DOHH2 (cell line): ENCODE results near the gene SIK2.

Experiments used
- H3F3A ChIP-seq: fragments of 200-600 bp; sonication (generic), shearing (Covaris generic); 2 replicates; pipeline ENCODE4 v1.6.0; 2016; ENCODE audit warnings: antibody characterized with exemption, mild to moderate bottlenecking; ENCODE audit not compliant: control insufficient read depth, insufficient read depth
- H3K27ac ChIP-seq: fragments of 200-600 bp; sonication (generic); 2 replicates; pipeline ENCODE4 v1.5.1; 2014; ENCODE audit warnings: low read depth, mild to moderate bottlenecking, low read length, moderate library complexity
- H3K27me3 ChIP-seq: fragments of 200-600 bp; sonication (generic); 2 replicates; pipeline ENCODE4 v1.6.1; 2014; ENCODE audit warnings: mild to moderate bottlenecking, low read length, mixed read lengths; ENCODE audit not compliant: control insufficient read depth
- H3K36me3 ChIP-seq: fragments of 200-600 bp; sonication (generic); 2 replicates; pipeline ENCODE4 v1.6.1; 2014; ENCODE audit warnings: mild to moderate bottlenecking, low read length, moderate library complexity, mixed read lengths; ENCODE audit not compliant: control insufficient read depth
- H3K4me1 ChIP-seq: fragments of 200-600 bp; sonication (generic); 2 replicates; pipeline ENCODE4 v1.6.1; 2014; ENCODE audit warnings: mild to moderate bottlenecking, low read length, mixed read lengths; ENCODE audit not compliant: control insufficient read depth
- H3K4me2 ChIP-seq: fragments of 200-600 bp; sonication (generic); 2 replicates; pipeline ENCODE4 v1.6.0; 2014; ENCODE audit warnings: mild to moderate bottlenecking, low read length, moderate library complexity
- H3K4me3 ChIP-seq: fragments of 200-600 bp; sonication (generic); 2 replicates; pipeline ENCODE4 v1.5.1; 2014; ENCODE audit warnings: mild to moderate bottlenecking, low read length, mixed read lengths
- H3K79me2 ChIP-seq: fragments of 200-600 bp; sonication (generic); 2 replicates; pipeline ENCODE4 v1.6.1; 2014; ENCODE audit warnings: mild to moderate bottlenecking, low read length, mixed read lengths; ENCODE audit not compliant: control insufficient read depth
- H3K9me2 ChIP-seq: fragments of 200-600 bp; sonication (generic); replicated peaks from 2 replicates; pipeline ENCODE4 v1.6.1; 2014; ENCODE audit warnings: mild to moderate bottlenecking, low read length, mixed read lengths; ENCODE audit not compliant: control insufficient read depth
- H3K9me3 ChIP-seq: fragments of 200-600 bp; sonication (generic); 2 replicates; pipeline ENCODE4 v1.6.1; 2014; ENCODE audit warnings: antibody characterized with exemption, low read length, mixed read lengths; ENCODE audit not compliant: control insufficient read depth, insufficient read depth
- H4K20me1 ChIP-seq: fragments of 200-600 bp; sonication (generic); 2 replicates; pipeline ENCODE4 v1.6.0; 2014; ENCODE audit warnings: low read depth, mild to moderate bottlenecking, antibody characterized with exemption, low read length, moderate library complexity; ENCODE audit not compliant: control insufficient read depth, insufficient read depth
- CTCF ChIP-seq: fragments of 200-600 bp; sonication (generic); IDR thresholded peaks from one replicate; pipeline ENCODE4 v1.5.1; 2014; ENCODE audit warnings: antibody characterized with exemption, mild to moderate bottlenecking, low read depth, low read length; ENCODE audit not compliant: poor library complexity, severe bottlenecking
- EZH2phosphoT487 ChIP-seq: fragments of 200-600 bp; sonication (generic); IDR thresholded peaks from 2 replicates; pipeline ENCODE4 v1.6.1; 2017; ENCODE audit warnings: borderline replicate concordance, mild to moderate bottlenecking, antibody characterized with exemption, low read length, moderate library complexity, mixed read lengths

Gene SIK2

GRCh38 chr11:111634981-111635705 lies 32.9 kb downstream of the SIK2 start:
- Histone ChIP-seq H3K27ac (no peak overlapping the region), H3K36me3 (peaks cover 17% of the 10 kb centered on the region), H3K4me2 (no peak overlapping the region), H3K9me2 (no peaks in the 10 kb centered on the region), H3K4me1 (no peaks in the 10 kb centered on the region), H3K9me3 (no peaks in the 10 kb centered on the region), H3F3A (no peaks in the 10 kb centered on the region), H3K79me2 (peaks cover 6% of the 10 kb centered on the region; the same call in 1 of the 2 replicates), H3K4me3 (no peak overlapping the region), H4K20me1 (no peaks in the 10 kb centered on the region; the same call in 1 of the 2 replicates), H3K27me3 (no peaks in the 10 kb centered on the region)
- TF ChIP-seq CTCF (no peak), EZH2phosphoT487 (no peak)

GRCh38 chr11:111635706-111636045 lies 33.4 kb downstream of the SIK2 start:
- H3K27ac ChIP-seq, result no peak overlapping the region
- H3K4me2 ChIP-seq, result no peak overlapping the region
- H3K4me3 ChIP-seq, result no peak overlapping the region
- H3K9me3 ChIP-seq, result no peaks in the 10 kb centered on the region
- H3F3A ChIP-seq, result no peaks in the 10 kb centered on the region
- H3K27me3 ChIP-seq, result no peaks in the 10 kb centered on the region
- H3K36me3 ChIP-seq, result peaks cover 17% of the 10 kb centered on the region
- TF ChIP-seq EZH2phosphoT487, result no peak
- TF ChIP-seq CTCF, result no peak
- H3K79me2 ChIP-seq, result peaks cover 6% of the 10 kb centered on the region; the same call in 1 of the 2 replicates
- H3K9me2 ChIP-seq, result no peaks in the 10 kb centered on the region
- no peaks in the 10 kb centered on the region for H3K4me1 ChIP-seq
- H4K20me1 ChIP-seq, result no peaks in the 10 kb centered on the region; the same call in 1 of the 2 replicates

GRCh38 chr11:111637885-111638284 lies 35.6 kb downstream of the SIK2 start:
- H3F3A ChIP-seq, result no peaks in the 10 kb centered on the region
- H3K4me1 ChIP-seq, result no peaks in the 10 kb centered on the region
- peaks cover 26% of the 10 kb centered on the region for H3K36me3 ChIP-seq
- no peaks in the 10 kb centered on the region; the same call in 1 of the 2 replicates for H4K20me1 ChIP-seq
- peaks cover 8% of the 10 kb centered on the region; the same call in 1 of the 2 replicates for H3K79me2 ChIP-seq
- H3K27me3 ChIP-seq, result no peaks in the 10 kb centered on the region
- no peak overlapping the region for H3K4me3 ChIP-seq
- no peak overlapping the region for H3K27ac ChIP-seq
- TF ChIP-seq CTCF, result no peak
- no peak for TF ChIP-seq EZH2phosphoT487
- H3K9me2 ChIP-seq, result no peaks in the 10 kb centered on the region
- H3K4me2 ChIP-seq, result no peak overlapping the region
- H3K9me3 ChIP-seq, result no peaks in the 10 kb centered on the region
